K562 (cell line): ENCODE results near the gene CADM2. TPM values are rescaled to one million over a fixed set of nuclear protein-coding genes. Genes with fewer than 3 reads are reported as not detected.

ENCODE experiments used
- ATAC-seq: fragments of 200-7000 bp; cut with Tn5 transposase; 3 replicates; pipeline ENCODE4 v1.9.1; 2020; ENCODE audit warnings: moderate library complexity
- BruUV-seq: library from RNA; stranded (reverse); fragments of 400-500 nt; replicated peaks from 2 replicates; lab custom pipeline; 2021; lab: Mats Ljungman, UMichigan
- CTCF ChIA-PET: fragments of 300-600 bp; formaldehyde crosslinking; extraction: SDS; loops from one replicate; lab custom pipeline; 2021; ENCODE audit warnings: low intra/inter-chr PET ratio; lab: Yijun Ruan, JAX
- POLR2A ChIA-PET: fragments of 300-600, 350-650 bp; sonication (Branson Sonifier 250); formaldehyde crosslinking; extraction: SDS; loops from one replicate; lab custom pipeline; 2021; ENCODE audit warnings: antibody characterized with exemption, inconsistent platforms; lab: Yijun Ruan, JAX
- DNase-seq, 4 experiments: peaks; one replicate each; pipeline versions ENCODE4 v3.0.0 to v3.0.0-alpha.2; 2011 to 2018; ENCODE audit warnings: low spot score in 3 of 4, mixed read lengths in 3 of 4; ENCODE audit errors: extremely low read depth in 1 of 4
- FAIRE-seq: peaks from 2 replicates; lab custom pipeline; 2011; peaks lifted over from hg19 to GRCh38; lab: Jason Lieb, UNC
- H2AFZ ChIP-seq: 2 replicates; pipeline ENCODE4 v1.6.0; 2011; ENCODE audit warnings: low read depth, low read length, control low read depth, inconsistent platforms
- H3K27ac ChIP-seq: fragments of 200-600 bp; 3 replicates; pipeline ENCODE4 v1.8.0; 2011; ENCODE audit warnings: low read depth, mild to moderate bottlenecking, control low read depth, inconsistent platforms, low read length, moderate library complexity, mixed read lengths; ENCODE audit errors: extremely low read depth
- H3K27me3 ChIP-seq, 2 experiments: fragments of 300-600 bp in 1 of 2; 2 replicates in 1 of 2; 3 replicates in 1 of 2; pipeline versions ENCODE4 v1.6.0 to v1.8.0; 2011; ENCODE audit warnings: inconsistent platforms in 2 of 2, low read length in 2 of 2, mild to moderate bottlenecking in 1 of 2, mixed read lengths in 1 of 2, moderate library complexity in 1 of 2; ENCODE audit not compliant: control insufficient read depth in 2 of 2, insufficient read depth in 2 of 2
- H3K36me3 ChIP-seq: fragments of 300-600 bp; 3 replicates; pipeline ENCODE4 v1.8.0; 2011; ENCODE audit warnings: mild to moderate bottlenecking, low read length, inconsistent platforms; ENCODE audit not compliant: control insufficient read depth, insufficient read depth
- H3K4me1 ChIP-seq, 2 experiments: fragments of 200-600 bp in 1 of 2; replicated peaks in 1 of 2; 2 replicates in 1 of 2; 3 replicates in 1 of 2; pipeline versions ENCODE4 v1.5.1 to v1.8.0; 2011; ENCODE audit warnings: inconsistent platforms in 2 of 2, low read length in 2 of 2, mild to moderate bottlenecking in 1 of 2, mixed read lengths in 1 of 2, moderate library complexity in 1 of 2; ENCODE audit not compliant: control insufficient read depth in 2 of 2, insufficient read depth in 2 of 2
- H3K4me2 ChIP-seq: 2 replicates; pipeline ENCODE4 v1.6.1; 2011; ENCODE audit warnings: low read length, control low read depth, inconsistent platforms, mixed read lengths; ENCODE audit not compliant: insufficient read depth
- H3K4me3 ChIP-seq: fragments of 200-600 bp; sonication (generic), shearing (Covaris generic); 2 replicates; pipeline ENCODE4 v1.5.1; 2016; ENCODE audit warnings: control low read depth, inconsistent platforms
- H3K79me2 ChIP-seq: fragments of 200-600 bp; 3 replicates; pipeline ENCODE4 v1.8.0; 2011; ENCODE audit warnings: low read length, inconsistent platforms; ENCODE audit not compliant: control insufficient read depth, insufficient read depth
- H3K9ac ChIP-seq, 2 experiments: 2 replicates each; pipeline versions ENCODE4 v1.6.0 to v1.6.1; 2011; ENCODE audit warnings: low read depth in 2 of 2, low read length in 2 of 2, control low read depth in 1 of 2, inconsistent platforms in 1 of 2, mild to moderate bottlenecking in 1 of 2, mixed read lengths in 1 of 2; ENCODE audit not compliant: insufficient read depth in 1 of 2
- H3K9me1 ChIP-seq: one replicate; pipeline ENCODE4 v1.6.0; 2011; ENCODE audit warnings: inconsistent platforms, mild to moderate bottlenecking, low read length, moderate library complexity; ENCODE audit not compliant: control insufficient read depth, insufficient read depth
- H3K9me3 ChIP-seq: replicated peaks from 2 replicates; pipeline ENCODE4 v1.5.1; 2011; ENCODE audit warnings: low read depth, low read length, inconsistent platforms; ENCODE audit not compliant: control insufficient read depth, insufficient read depth
- H4K20me1 ChIP-seq: replicated peaks from 2 replicates; pipeline ENCODE4 v1.6.1; 2011; ENCODE audit warnings: low read length, inconsistent platforms, mixed read lengths; ENCODE audit not compliant: control insufficient read depth, insufficient read depth
- ARID2 ChIP-seq: fragments of 450-650 bp; IDR thresholded peaks from 2 replicates; pipeline ENCODE4 v1.6.1; 2017; ENCODE audit warnings: antibody characterized with exemption, mild to moderate bottlenecking
- FOXA3 ChIP-seq, 2 experiments: fragments of 450-650 bp in 1 of 2; sonication (generic) in 1 of 2; formaldehyde crosslinking; IDR thresholded peaks in 1 of 2; conservative IDR thresholded peaks in 1 of 2; 2 replicates each; pipeline versions ENCODE4 v1.4.0 to v1.8.0; 2020 to 2022; ENCODE audit warnings: mild to moderate bottlenecking in 2 of 2, missing genetic modification reagents in 1 of 2
- GATA2 ChIP-seq: sonication (generic); formaldehyde crosslinking; IDR thresholded peaks from 2 replicates; pipeline ENCODE4 v1.4.0; 2020; ENCODE audit warnings: mild to moderate bottlenecking, missing genetic modification reagents
- NR1H2 ChIP-seq: sonication (generic); formaldehyde crosslinking; IDR thresholded peaks from 2 replicates; pipeline ENCODE4 v1.4.0; 2020; ENCODE audit warnings: mild to moderate bottlenecking, missing genetic modification reagents
- ZNF507 ChIP-seq: conservative IDR thresholded peaks from 2 replicates; pipeline ENCODE4 v1.6.1; 2017; ENCODE audit warnings: missing genetic modification characterization, missing compliant biosample characterization
- ZNF778 ChIP-seq: fragments of 450-650 bp; formaldehyde crosslinking; IDR thresholded peaks from 2 replicates; pipeline ENCODE4 v1.4.0; 2020; ENCODE audit warnings: mild to moderate bottlenecking, moderate library complexity
- WGBS: fragments of 100-300 bp; shearing (Covaris generic); methylation state at CpG from one replicate; pipeline ENCODE4 v1.1.6; 2016; ENCODE audit warnings: low coverage, mixed read lengths; ENCODE audit not compliant: insufficient coverage; ENCODE audit errors: missing lambda C conversion rate; 5-methylcytosine and 5-hydroxymethylcytosine counted together
- in situ Hi-C: fragments of 300-500 bp; cut with MboI; formaldehyde crosslinking; loops from 4 replicates; pipeline ENCODE4 v1.15.0; 2018; ENCODE audit warnings: inconsistent platforms, mixed read lengths
- intact Hi-C: fragments of 100-400 bp; cut with micrococcal nuclease; formaldehyde crosslinking; loops from 2 replicates; pipeline ENCODE4 v1.14.2; 2022
- polyA plus RNA-seq, 8 experiments: library from polyadenylated mRNA; depleted of rRNA in 4 of 8; stranded (reverse) in 5 of 8; unstranded in 3 of 8; fragments of >200 nt; fragmentation: Nextera tagmentation in 2 of 8; fragmentation: Illumina TruSeq in 1 of 8; extraction: Ambion mirVana in 2 of 8; extraction: Trizol in 1 of 8; gene quantifications; 2 replicates each; pipeline versions ENCODE4 v1.2.1 to v1.2.3, GENCODE V29; 2011 to 2014; ENCODE audit warnings: inconsistent platforms in 1 of 8, missing spikeins in 1 of 8
- total RNA-seq, 7 experiments: library from RNA; depleted of rRNA in 6 of 7; stranded (reverse); fragments of >200 nt in 6 of 7; fragmentation: Illumina TruSeq in 2 of 7; extraction: Trizol in 2 of 7; gene quantifications; 2 replicates each; pipeline versions ENCODE4 v1.2.1 to v1.2.3, GENCODE V29; 2011 to 2021; ENCODE audit warnings: low replicate concordance in 1 of 7

Gene CADM2
- total and polyA plus RNA-seq, 9 of the 15 experiments (the other 6 are each of a cell fraction or from before 2014, with no cell fraction given), result 0.11 to 3.2 (median 0.95) TPM

DNA sequence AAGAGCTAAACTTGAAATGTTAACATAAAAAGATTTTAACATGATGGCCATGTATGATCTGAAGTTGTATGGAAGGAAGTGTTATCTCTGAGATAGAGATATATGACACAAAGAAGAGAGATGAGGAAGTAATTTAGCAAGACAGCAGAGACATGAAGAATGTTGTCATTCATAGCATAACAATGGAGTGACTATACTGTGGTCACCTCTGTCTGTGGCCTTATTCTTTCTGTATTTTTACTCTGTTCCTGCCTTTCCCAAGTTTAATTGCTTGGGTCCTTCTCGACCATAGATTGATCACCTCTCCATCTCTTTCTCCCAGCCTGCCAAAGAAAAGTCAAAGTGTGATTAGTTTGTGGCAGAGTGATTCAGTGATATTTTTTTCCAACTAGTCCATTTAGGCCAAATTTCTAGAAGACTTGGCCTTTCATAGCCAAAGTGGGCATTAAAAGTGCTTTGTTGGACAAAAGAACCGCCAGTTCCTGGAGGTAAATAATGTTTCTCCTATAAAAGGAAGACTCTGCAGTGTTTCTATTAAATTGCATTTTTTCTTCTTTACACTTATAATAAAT, 711.9 kb downstream of the CADM2 start (continued):
- no peak for TF ChIP-seq FOXA3 (CRISPR knock-in tag; conservative IDR thresholded peaks at IDR 0.05 in 1 of 2, IDR thresholded peaks at IDR 0.05 in 1 of 2)
- no peak for TF ChIP-seq ZNF507
- TF ChIP-seq ARID2, result no peak
- TF ChIP-seq GATA2 (CRISPR knock-in tag), result no peak

DNA sequence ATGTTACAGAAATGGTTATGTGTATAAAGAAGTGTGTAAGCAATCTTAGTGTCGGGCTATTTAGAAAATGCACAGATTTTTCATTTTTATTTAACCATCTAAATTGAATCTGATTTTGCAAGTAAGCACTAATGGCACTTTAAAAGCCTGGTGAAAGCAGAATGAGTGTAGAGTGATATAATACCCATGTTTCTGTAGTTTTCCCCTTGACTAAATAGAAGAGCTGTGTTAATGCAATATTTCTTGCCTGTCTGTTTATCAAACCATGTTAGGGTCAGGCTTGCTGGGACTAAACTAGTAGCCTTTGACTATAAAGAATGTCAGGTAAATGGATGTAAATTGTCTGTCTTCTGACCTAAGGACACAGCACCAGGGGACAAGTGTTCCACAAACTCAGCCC, 714.0 kb downstream of the CADM2 start:
- DNase-seq (no peak), FAIRE-seq (no peak), ATAC-seq (no peak)
- Histone ChIP-seq H4K20me1 (no peaks in the 10 kb centered on the region), H3K4me3 (no peak overlapping the region), H3K27ac (no peak overlapping the region), H3K9ac (no peak overlapping the region), H3K79me2 (no peaks in the 10 kb centered on the region), H3K4me2 (no peak overlapping the region), H3K4me1 (no peaks in the 10 kb centered on the region), H3K9me3 (no peaks in the 10 kb centered on the region), H3K9me1 (no peaks in the 10 kb centered on the region), H2AFZ (no peak overlapping the region), H3K27me3 (no peaks in the 10 kb centered on the region), H3K36me3 (no peaks in the 10 kb centered on the region)
- ChIA-PET POLR2A (no interaction called here), CTCF (no interaction called here)
- WGBS, result 0% methylated on average over 1 of the region's 1 CpG
- no TSS peak for BruUV-seq
- TF ChIP-seq ZNF778 (CRISPR knock-in tag), result no peak
- TF ChIP-seq NR1H2 (CRISPR knock-in tag), result no peak
- in situ Hi-C loops (no loop called here), intact Hi-C loops (no loop called here)
